GM18867 (cell line): Measurements from ENCODE around the gene TRIM62.
"Not testable (repeated sequence)": the region's sequence is repeated elsewhere in the genome, so short reads cannot be mapped to it uniquely, and the experiment has no call there.

ENCODE experiments used
- ATAC-seq: cut with Tn5 transposase; IDR thresholded peaks from one replicate; pipeline ENCODE4 v1.9.1; 2021; ENCODE audit warnings: mild to moderate bottlenecking, moderate library complexity; ENCODE audit not compliant: unreplicated experiment

Gene TRIM62

DNA sequence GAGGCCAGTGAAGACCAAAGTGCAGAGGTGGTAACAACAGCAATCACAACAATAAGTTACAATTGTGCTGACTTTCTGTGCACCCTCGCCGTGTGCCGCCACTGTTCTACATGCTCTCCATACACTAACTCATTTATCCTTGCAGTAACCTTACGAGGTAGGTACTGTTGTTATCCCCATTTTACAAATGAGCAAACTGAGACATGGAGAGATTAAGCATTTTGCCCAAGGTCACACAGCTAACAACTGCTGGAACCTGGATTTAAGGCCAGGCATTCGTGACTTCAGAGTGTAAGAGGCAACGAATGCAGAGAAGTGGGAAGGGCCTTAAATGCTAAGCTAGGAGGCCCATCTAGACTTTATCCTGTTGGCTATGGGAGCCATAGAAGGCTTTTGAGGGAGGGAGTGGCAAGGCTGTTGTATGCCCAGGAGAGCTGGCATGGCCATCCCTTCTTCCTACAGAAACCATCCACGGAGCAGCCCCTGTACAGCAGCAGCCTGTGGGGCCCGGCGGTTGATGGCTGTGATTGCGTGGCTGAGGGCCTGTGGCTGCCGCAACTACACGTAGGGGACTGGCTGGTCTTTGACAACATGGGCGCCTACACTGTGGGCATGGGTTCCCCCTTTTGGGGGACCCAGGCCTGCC is 64.3 kb downstream of the TRIM62 start:
- no peak for ATAC-seq

- no peak for ATAC-seq
Measured at GRCh38 chr1:33111965-33112364, 69.9 kb downstream of the TRIM62 start.

- no peak for ATAC-seq
Measured at GRCh38 chr1:33110477-33110876, 71.4 kb downstream of the TRIM62 start.

DNA sequence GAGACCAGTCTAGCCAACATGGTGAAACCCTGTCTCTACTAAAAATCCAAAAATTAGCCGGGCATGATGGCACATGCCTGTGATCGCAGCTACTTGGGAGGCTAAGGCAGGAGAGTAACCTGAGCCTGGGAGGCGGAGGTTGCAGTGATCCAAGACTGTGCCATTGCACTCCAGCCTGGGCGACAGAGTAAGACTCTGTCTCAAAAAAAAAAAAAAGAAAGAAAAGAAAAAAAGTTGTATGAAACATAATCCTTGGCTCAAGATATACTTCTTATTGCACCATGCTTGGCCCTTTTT is 81.8 kb downstream of the TRIM62 start:
- not testable (repeated sequence) for ATAC-seq

GRCh38 chr1:33099290-33100118 is 82.3 kb downstream of the TRIM62 start:
- ATAC-seq = no peak

GRCh38 chr1:33098371-33098770 is 83.5 kb downstream of the TRIM62 start:
- ATAC-seq = no peak

- no peak for ATAC-seq
Measured at GRCh38 chr1:33097762-33098161, 84.1 kb downstream of the TRIM62 start.

GRCh38 chr1:33097137-33097611 is 84.7 kb downstream of the TRIM62 start:
- no peak for ATAC-seq

GRCh38 chr1:33096363-33097005 is 85.4 kb downstream of the TRIM62 start:
- no peak for ATAC-seq
